Activated T-cell treated with anti-CD3 and anti-CD28 coated beads, Interleukin-2, amount 50 U/mL, for 48 hours (primary cell): ENCODE measurements around the gene UCP3.

Source experiments
- DNase-seq, 2 experiments: peaks; one replicate each; pipeline ENCODE4 v3.0.0-alpha.2; 2020

UCP3 gene

GRCh38 chr11:74017631-74018030 is 8.7 kb upstream of the UCP3 start:
- DNase-seq = no peak

- no peak for DNase-seq
Measured at GRCh38 chr11:74015919-74016684, 7.2 kb upstream of the UCP3 start.

- no peak for DNase-seq
Measured at GRCh38 chr11:74014880-74015279, 6.0 kb upstream of the UCP3 start.

- DNase-seq = no peak
Measured at GRCh38 chr11:74013141-74013540, 4.3 kb upstream of the UCP3 start.

- no peak for DNase-seq
Measured at GRCh38 chr11:74012074-74012809, 3.4 kb upstream of the UCP3 start.

- DNase-seq = peak; percentile 75 to 79
Measured at GRCh38 chr11:74011360-74012073, 2.6 kb upstream of the UCP3 start.

GRCh38 chr11:74010306-74011300 is 1.7 kb upstream of the UCP3 start:
- no peak for DNase-seq

- no peak for DNase-seq
Measured at GRCh38 chr11:74009675-74010305, 905 bp upstream of the UCP3 start.

GRCh38 chr11:74009230-74009547 is 304 bp upstream of the UCP3 start:
- DNase-seq = no peak

GRCh38 chr11:74007691-74008372 is 1.1 kb downstream of the UCP3 start:
- DNase-seq = peak in 1 of 2 experiments; percentile 25

- DNase-seq = peak in 1 of 2 experiments; percentile 14
Measured at GRCh38 chr11:74006743-74007304, 2.1 kb downstream of the UCP3 start.

GRCh38 chr11:74005721-74006517 is 3.0 kb downstream of the UCP3 start:
- DNase-seq = peak in 1 of 2 experiments; percentile 24

- DNase-seq = peak; percentile 80 to 84
Measured at GRCh38 chr11:74004759-74005615, 3.9 kb downstream of the UCP3 start.

- peak in 1 of 2 experiments; percentile 16 for DNase-seq
Measured at GRCh38 chr11:74004046-74004695, 4.7 kb downstream of the UCP3 start.

- no peak for DNase-seq
Measured at GRCh38 chr11:74002832-74003231, 6.1 kb downstream of the UCP3 start.

GRCh38 chr11:74001822-74002286 is 7.0 kb downstream of the UCP3 start:
- DNase-seq = peak in 1 of 2 experiments; percentile 11

GRCh38 chr11:74000307-74001133 is 8.4 kb downstream of the UCP3 start:
- peak; percentile 25 to 33 for DNase-seq
